ENCODE results near the gene COL5A1.

Gene COL5A1

DNA sequence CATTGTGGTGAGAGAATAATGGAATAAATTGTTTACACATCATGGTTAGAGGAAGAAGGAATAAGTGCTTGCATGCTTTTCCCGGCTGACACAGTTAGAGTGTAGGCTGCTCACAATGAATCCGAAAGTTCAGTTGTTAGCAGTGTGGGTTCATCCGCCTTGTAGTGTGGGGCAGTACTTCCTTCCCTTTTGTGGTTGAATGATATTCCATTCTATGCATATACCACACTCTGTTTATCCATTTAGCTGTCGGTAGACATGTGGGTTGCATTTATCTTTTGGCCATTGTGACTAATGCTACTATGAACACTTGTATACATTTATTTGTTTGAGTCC, 84.0 kb downstream of the COL5A1 start:
- no peak overlapping the region for H3K4me3 ChIP-seq (ENCODE audit: low read depth in 1 of 2, low read length in 1 of 2)
- no peaks in the 10 kb centered on the region for H3K4me1 ChIP-seq (ENCODE audit: control insufficient read depth in 1 of 2, insufficient read depth in 1 of 2, low read depth in 1 of 2, low read length in 1 of 2)

DNA sequence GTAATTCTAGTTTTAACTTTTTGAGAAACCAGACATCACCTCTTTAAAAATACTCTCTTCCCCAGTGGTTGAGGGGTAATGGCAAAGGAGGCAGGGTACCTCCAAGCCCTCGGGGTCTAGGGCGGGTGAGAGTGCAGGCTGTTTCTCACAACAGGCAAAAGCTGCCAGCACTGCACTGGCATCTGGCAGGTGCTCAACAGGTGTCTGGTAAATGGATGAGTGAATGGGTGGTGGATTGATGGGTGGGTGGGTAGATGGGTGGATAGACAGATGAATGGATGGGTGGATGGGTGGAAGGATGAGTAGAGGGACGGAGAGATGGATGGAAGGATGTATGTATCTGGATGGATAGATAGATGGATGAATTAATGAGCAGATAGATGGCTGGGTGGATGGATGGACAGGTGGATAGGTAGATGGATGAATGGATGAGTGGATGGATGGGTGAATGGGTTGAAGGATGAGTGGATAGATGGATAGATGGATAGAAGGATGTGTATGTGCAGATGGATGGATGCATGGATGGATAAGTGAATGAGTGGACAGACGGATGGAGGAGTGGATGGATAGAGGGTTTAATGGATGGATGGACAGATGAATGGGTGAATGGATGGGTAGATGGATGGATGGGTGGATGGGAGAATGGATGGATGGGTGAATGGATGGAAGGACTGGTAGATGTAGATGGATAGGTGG, 84.6 kb downstream of the COL5A1 start:
- H3K27ac ChIP-seq: no peak overlapping the region
- no peaks in the 10 kb centered on the region for H3K36me3 ChIP-seq
- no peak overlapping the region for H3K4me3 ChIP-seq (ENCODE audit: low read depth in 1 of 2, low read length in 1 of 2)
- no peaks in the 10 kb centered on the region for H3K9me3 ChIP-seq
- H3K27me3 ChIP-seq: peaks cover 45% of the 10 kb centered on the region
- H3K4me1 ChIP-seq (ENCODE audit: control insufficient read depth in 1 of 2, insufficient read depth in 1 of 2, low read depth in 1 of 2, low read length in 1 of 2): no peaks in the 10 kb centered on the region
- TF ChIP-seq, protein P1, sequence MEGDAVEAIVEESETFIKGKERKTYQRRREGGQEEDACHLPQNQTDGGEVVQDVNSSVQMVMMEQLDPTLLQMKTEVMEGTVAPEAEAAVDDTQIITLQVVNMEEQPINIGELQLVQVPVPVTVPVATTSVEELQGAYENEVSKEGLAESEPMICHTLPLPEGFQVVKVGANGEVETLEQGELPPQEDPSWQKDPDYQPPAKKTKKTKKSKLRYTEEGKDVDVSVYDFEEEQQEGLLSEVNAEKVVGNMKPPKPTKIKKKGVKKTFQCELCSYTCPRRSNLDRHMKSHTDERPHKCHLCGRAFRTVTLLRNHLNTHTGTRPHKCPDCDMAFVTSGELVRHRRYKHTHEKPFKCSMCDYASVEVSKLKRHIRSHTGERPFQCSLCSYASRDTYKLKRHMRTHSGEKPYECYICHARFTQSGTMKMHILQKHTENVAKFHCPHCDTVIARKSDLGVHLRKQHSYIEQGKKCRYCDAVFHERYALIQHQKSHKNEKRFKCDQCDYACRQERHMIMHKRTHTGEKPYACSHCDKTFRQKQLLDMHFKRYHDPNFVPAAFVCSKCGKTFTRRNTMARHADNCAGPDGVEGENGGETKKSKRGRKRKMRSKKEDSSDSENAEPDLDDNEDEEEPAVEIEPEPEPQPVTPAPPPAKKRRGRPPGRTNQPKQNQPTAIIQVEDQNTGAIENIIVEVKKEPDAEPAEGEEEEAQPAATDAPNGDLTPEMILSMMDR (IDR thresholded peaks at IDR 0.05): no peak

More for the DNA sequence above, 84.0 kb downstream of the COL5A1 start:
- Histone ChIP-seq H3K9me3 (no peaks in the 10 kb centered on the region), H3K27me3 (peaks cover 45% of the 10 kb centered on the region), H3K27ac (no peak overlapping the region), H3K36me3 (no peaks in the 10 kb centered on the region)
- TF ChIP-seq, protein P1 (IDR thresholded peaks at IDR 0.05): no peak

DNA sequence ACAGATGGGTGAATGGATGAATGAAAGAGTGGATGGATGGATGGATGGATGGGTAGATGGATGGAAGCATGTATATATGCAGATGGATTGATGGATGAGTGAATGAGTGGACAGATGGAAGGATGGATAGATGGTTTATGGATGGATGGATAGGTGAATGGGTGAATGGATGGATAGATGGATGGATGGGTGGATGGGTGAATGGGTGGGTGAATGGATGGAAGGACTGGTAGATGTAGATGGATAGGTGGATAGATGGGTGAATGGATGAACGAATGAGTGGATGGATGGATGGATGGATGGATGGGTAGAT, 85.1 kb downstream of the COL5A1 start:
- Histone ChIP-seq H3K36me3 (no peaks in the 10 kb centered on the region), H3K9me3 (no peaks in the 10 kb centered on the region), H3K27ac (no peak overlapping the region), H3K4me3 (ENCODE audit: low read depth in 1 of 2, low read length in 1 of 2) (no peak overlapping the region), H3K27me3 (peaks cover 44% of the 10 kb centered on the region), H3K4me1 (ENCODE audit: control insufficient read depth in 1 of 2, insufficient read depth in 1 of 2, low read depth in 1 of 2, low read length in 1 of 2) (no peaks in the 10 kb centered on the region)
- TF ChIP-seq, protein P1 (IDR thresholded peaks at IDR 0.05): no peak

DNA sequence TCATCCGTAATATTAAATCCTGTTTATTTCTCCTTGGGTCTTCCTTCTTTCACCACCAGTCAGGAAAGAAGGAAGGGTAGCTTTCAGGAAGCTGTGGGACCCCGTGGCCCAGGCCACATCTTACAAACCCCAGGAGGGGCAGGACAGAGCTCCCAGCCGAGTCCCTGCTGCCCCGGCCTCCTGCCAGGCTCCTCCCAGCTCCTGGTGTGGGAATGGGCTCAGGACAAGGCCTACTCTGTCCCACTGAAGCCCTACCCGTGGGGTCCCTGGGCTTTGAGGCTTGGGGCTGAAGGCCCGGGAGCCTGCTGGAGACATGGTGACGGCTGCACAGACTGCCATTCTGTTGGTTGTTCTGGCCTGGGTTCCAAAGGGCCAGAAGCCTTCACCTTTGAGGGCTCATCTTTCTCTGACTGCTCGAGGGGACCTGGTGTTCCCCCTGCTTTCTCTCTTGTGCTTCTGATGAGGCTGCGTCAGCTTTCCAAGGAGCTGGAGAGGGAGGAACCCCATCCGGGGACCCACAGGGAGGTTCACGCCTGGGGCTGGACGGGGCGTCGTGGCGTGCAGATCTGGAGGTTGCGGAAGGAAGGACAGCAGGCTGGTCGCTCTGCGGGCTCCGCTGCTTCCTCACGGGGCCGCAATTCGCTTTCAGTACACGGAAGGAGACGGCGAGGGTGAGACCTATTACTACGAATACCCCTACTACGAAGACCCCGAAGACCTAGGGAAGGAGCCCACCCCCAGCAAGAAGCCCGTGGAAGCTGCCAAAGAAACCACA, 86.6 kb downstream of the COL5A1 start:
- no peaks in the 10 kb centered on the region for H3K9me3 ChIP-seq
- H3K27me3 ChIP-seq: peaks cover 29% of the 10 kb centered on the region
- no peak overlapping the region for H3K27ac ChIP-seq
- TF ChIP-seq, protein P1 (IDR thresholded peaks at IDR 0.05): no peak
- H3K4me3 ChIP-seq (ENCODE audit: low read depth in 1 of 2, low read length in 1 of 2): no peak overlapping the region
- no peaks in the 10 kb centered on the region for H3K36me3 ChIP-seq
- H3K4me1 ChIP-seq (ENCODE audit: control insufficient read depth in 1 of 2, insufficient read depth in 1 of 2, low read depth in 1 of 2, low read length in 1 of 2): no peaks in the 10 kb centered on the region

DNA sequence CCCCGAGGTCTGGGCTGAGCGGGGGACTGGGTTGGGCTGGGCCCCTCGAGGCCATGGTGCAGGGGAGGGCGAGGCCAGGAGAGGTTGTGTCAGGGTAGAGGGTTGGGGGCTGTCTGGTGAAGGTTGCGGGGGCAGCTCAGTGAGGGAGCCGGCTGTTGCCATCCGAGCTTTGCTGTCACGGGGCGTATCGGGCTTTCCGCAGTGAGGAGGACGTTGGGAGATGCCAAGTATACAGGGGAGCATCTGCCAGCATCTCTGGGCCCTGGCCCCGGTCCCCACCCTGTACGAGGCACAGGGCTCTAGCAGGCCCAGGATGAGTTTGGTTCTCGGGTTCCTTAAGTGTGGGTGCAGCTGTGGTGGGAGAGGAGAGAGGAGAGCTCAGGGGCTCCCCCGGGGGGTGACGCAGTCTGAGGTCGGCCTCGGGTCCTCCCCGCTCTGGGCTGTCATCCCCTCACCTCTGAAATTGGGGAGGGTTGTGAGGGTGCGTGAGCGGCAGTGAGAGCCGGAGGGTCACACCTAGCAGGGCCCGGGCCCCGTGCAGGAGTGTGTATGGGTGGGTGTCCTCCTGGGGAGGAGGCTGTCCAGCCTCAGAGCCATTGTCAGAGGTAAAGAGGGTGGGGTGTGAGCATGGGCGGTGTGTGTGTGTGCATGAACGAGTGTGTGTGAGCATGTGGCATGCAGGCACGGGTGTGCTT, 87.3 kb downstream of the COL5A1 start:
- TF ChIP-seq, protein P1 (IDR thresholded peaks at IDR 0.05): no peak
- Histone ChIP-seq H3K36me3 (no peaks in the 10 kb centered on the region), H3K4me3 (ENCODE audit: low read depth in 1 of 2, low read length in 1 of 2) (no peak overlapping the region), H3K4me1 (ENCODE audit: control insufficient read depth in 1 of 2, insufficient read depth in 1 of 2, low read depth in 1 of 2, low read length in 1 of 2) (no peaks in the 10 kb centered on the region), H3K9me3 (no peaks in the 10 kb centered on the region), H3K27ac (no peak overlapping the region), H3K27me3 (peaks cover 21% of the 10 kb centered on the region)

Data from neutrophil (primary cell).